HG03442 (cell line): Measurements from ENCODE around the gene RNF213.

Experiments used
- ATAC-seq: cut with Tn5 transposase; IDR thresholded peaks from one replicate; pipeline ENCODE4 v1.9.1; 2021; ENCODE audit warnings: mild to moderate bottlenecking, moderate library complexity; ENCODE audit not compliant: unreplicated experiment

Gene RNF213

GRCh38 chr17:80346498-80347275, 86.0 kb downstream of the RNF213 start:
- ATAC-seq = no peak

GRCh38 chr17:80347536-80347935, 86.9 kb downstream of the RNF213 start:
- no peak for ATAC-seq

GRCh38 chr17:80347948-80348351, 87.3 kb downstream of the RNF213 start:
- ATAC-seq = no peak

- no peak for ATAC-seq
These were observed 88.0 kb downstream of the RNF213 start for GRCh38 chr17:80348551-80349150.

GRCh38 chr17:80349151-80349651, 88.5 kb downstream of the RNF213 start:
- ATAC-seq = no peak

- ATAC-seq = no peak
These were observed 89.1 kb downstream of the RNF213 start for GRCh38 chr17:80349751-80350150.

GRCh38 chr17:80352216-80352895, 91.7 kb downstream of the RNF213 start:
- ATAC-seq = no peak

- no peak for ATAC-seq
These were observed 92.5 kb downstream of the RNF213 start for GRCh38 chr17:80352991-80353665.

- no peak for ATAC-seq
These were observed 93.1 kb downstream of the RNF213 start for GRCh38 chr17:80353718-80354275.

- ATAC-seq = no peak
These were observed 93.7 kb downstream of the RNF213 start for GRCh38 chr17:80354336-80354735.

GRCh38 chr17:80356231-80356856, 95.7 kb downstream of the RNF213 start:
- no peak for ATAC-seq

- no peak for ATAC-seq
These were observed 97.5 kb downstream of the RNF213 start for GRCh38 chr17:80358131-80358530.

GRCh38 chr17:80358861-80359260, 98.2 kb downstream of the RNF213 start:
- no peak for ATAC-seq

GRCh38 chr17:80359422-80360110, 98.9 kb downstream of the RNF213 start:
- no peak for ATAC-seq

GRCh38 chr17:80360396-80360795, 99.7 kb downstream of the RNF213 start:
- ATAC-seq = no peak

GRCh38 chr17:80361495-80362220, 101.0 kb downstream of the RNF213 start:
- no peak for ATAC-seq

GRCh38 chr17:80362428-80363119, 101.9 kb downstream of the RNF213 start:
- no peak for ATAC-seq

GRCh38 chr17:80363120-80363515, 102.5 kb downstream of the RNF213 start:
- ATAC-seq = no peak
